KMS-11 (cell line): ENCODE measurements around the gene MED22.

Experiments used
- H2AFZ ChIP-seq: fragments of 200-600 bp; sonication (generic); 2 replicates; pipeline ENCODE4 v1.6.1; 2016; ENCODE audit warnings: antibody characterized with exemption, mixed run types, low read depth
- H3K27ac ChIP-seq: fragments of 200-600 bp; sonication (generic); 2 replicates; pipeline ENCODE4 v1.6.1; 2016; ENCODE audit warnings: mild to moderate bottlenecking, mixed run types
- H3K27me3 ChIP-seq: fragments of 200-600 bp; sonication (generic); 2 replicates; pipeline ENCODE4 v1.6.1; 2017; ENCODE audit warnings: mild to moderate bottlenecking, low read depth, mixed run types, moderate library complexity; ENCODE audit not compliant: insufficient read depth
- H3K36me3 ChIP-seq: fragments of 200-600 bp; sonication (generic); 2 replicates; pipeline ENCODE4 v1.6.1; 2017; ENCODE audit warnings: mild to moderate bottlenecking, mixed run types; ENCODE audit not compliant: insufficient read depth
- H3K4me1 ChIP-seq: fragments of 200-600 bp; sonication (generic); 2 replicates; pipeline ENCODE4 v1.6.1; 2016; ENCODE audit warnings: mild to moderate bottlenecking, low read depth, mixed run types; ENCODE audit not compliant: poor library complexity, severe bottlenecking
- H3K4me2 ChIP-seq: fragments of 200-600 bp; sonication (generic); 2 replicates; pipeline ENCODE4 v1.7.0; 2016; ENCODE audit warnings: mild to moderate bottlenecking, mixed run types
- H3K4me3 ChIP-seq: fragments of 200-600 bp; sonication (generic); IDR thresholded peaks from 2 replicates; pipeline ENCODE4 v1.6.1; 2017; ENCODE audit warnings: low read depth, low read length, mixed read lengths; ENCODE audit not compliant: insufficient read depth
- H3K79me2 ChIP-seq: fragments of 200-600 bp; sonication (generic); 2 replicates; pipeline ENCODE4 v1.6.1; 2016; ENCODE audit warnings: low read depth, mixed run types; ENCODE audit not compliant: insufficient read depth
- H3K9ac ChIP-seq: fragments of 200-600 bp; sonication (generic); 2 replicates; pipeline ENCODE4 v1.6.1; 2016; ENCODE audit warnings: mild to moderate bottlenecking, mixed run types
- H4K20me1 ChIP-seq: fragments of 200-600 bp; sonication (generic); 2 replicates; pipeline ENCODE4 v1.6.1; 2016; ENCODE audit warnings: mild to moderate bottlenecking, mixed run types; ENCODE audit not compliant: insufficient read depth
- TF ChIP-seq, protein P1 (sequence below): fragments of 200-600 bp; sonication (generic); conservative IDR thresholded peaks from 2 replicates; pipeline ENCODE4 v1.6.1; 2017; ENCODE audit warnings: low read depth, mild to moderate bottlenecking, antibody characterized with exemption, low read length, moderate library complexity, mixed read lengths

Gene MED22

DNA sequence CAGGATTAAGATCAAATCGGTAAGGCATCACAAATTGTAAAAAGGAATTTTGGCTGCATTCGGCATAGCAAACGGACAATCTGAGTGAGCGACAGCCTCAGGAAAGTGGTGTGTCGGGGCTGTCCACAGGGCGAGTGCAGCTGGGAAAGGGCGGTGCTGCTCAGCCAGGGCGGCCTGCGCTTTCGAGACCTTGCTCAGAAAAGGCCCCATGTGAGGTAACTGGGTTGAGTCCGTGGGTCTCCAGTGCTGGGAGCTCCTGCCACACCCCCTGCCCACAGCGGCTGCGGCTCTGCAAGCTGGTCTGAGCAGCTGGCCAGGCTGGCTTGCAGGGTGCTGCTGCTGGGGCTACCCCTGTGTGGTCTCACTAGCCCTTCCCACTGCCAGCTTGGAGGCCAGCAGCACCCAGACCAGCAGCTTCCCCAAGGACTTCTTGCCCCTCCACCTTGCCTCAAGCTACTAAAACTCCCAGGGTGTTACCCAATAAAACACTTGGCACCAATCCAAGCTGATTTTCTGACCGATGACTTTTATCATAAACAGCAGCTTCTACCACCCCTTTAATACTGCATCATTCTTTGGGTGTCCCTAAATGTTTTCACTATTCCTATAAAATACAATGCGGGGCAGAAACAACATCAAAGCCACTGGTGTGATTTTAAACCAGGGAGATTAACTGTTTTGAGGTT lies 14.6 kb upstream of the MED22 start:
- no peak overlapping the region for H3K27ac ChIP-seq
- no peak overlapping the region for H2AFZ ChIP-seq
- peaks cover 2% of the 10 kb centered on the region for H3K4me1 ChIP-seq
- no peak overlapping the region for H3K4me2 ChIP-seq
- no peaks in the 10 kb centered on the region for H3K27me3 ChIP-seq
- H3K9ac ChIP-seq, result no peak overlapping the region
- H3K79me2 ChIP-seq, result peaks cover 15% of the 10 kb centered on the region; the same call in 1 of the 2 replicates
- no peaks in the 10 kb centered on the region for H4K20me1 ChIP-seq
- no peak overlapping the region for H3K4me3 ChIP-seq
- TF ChIP-seq, protein P1, sequence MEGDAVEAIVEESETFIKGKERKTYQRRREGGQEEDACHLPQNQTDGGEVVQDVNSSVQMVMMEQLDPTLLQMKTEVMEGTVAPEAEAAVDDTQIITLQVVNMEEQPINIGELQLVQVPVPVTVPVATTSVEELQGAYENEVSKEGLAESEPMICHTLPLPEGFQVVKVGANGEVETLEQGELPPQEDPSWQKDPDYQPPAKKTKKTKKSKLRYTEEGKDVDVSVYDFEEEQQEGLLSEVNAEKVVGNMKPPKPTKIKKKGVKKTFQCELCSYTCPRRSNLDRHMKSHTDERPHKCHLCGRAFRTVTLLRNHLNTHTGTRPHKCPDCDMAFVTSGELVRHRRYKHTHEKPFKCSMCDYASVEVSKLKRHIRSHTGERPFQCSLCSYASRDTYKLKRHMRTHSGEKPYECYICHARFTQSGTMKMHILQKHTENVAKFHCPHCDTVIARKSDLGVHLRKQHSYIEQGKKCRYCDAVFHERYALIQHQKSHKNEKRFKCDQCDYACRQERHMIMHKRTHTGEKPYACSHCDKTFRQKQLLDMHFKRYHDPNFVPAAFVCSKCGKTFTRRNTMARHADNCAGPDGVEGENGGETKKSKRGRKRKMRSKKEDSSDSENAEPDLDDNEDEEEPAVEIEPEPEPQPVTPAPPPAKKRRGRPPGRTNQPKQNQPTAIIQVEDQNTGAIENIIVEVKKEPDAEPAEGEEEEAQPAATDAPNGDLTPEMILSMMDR, result no peak
- peaks cover 3% of the 10 kb centered on the region; the same call in 1 of the 2 replicates for H3K36me3 ChIP-seq

DNA sequence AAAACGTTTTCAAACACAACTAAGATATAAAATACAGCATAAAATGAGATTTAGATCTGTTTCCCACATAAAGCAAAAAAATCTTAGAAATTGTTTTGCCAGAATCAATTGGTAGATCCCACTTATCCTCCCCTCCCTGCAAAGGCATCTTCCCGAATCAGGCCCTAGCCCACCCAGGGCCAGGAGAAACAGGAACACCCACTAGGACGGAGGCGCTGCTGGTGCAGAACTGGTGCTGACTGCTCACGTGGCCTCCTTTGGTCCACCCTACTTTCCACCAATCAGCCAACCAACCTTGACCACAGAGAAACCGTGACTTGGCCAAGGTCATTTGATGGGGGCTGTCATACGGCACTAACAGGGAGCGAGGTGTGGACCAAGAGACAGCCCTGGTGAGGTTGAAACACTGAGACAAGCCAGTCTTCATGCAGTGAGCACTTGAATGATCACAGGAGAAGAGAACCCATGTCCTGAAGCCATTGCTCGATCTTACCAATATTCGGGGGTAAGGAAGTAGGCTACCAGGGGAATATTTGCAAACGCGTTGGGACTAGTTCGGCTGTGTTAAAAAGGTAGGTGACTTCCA lies 13.7 kb upstream of the MED22 start:
- Histone ChIP-seq H2AFZ (no peak overlapping the region), H4K20me1 (no peaks in the 10 kb centered on the region), H3K4me1 (peaks cover 7% of the 10 kb centered on the region), H3K9ac (no peak overlapping the region), H3K27ac (no peak overlapping the region), H3K79me2 (peaks cover 13% of the 10 kb centered on the region; the same call in 1 of the 2 replicates), H3K4me2 (no peak overlapping the region), H3K4me3 (no peak overlapping the region), H3K27me3 (no peaks in the 10 kb centered on the region), H3K36me3 (peaks cover 3% of the 10 kb centered on the region; the same call in 1 of the 2 replicates)
- TF ChIP-seq, protein P1, result no peak

DNA sequence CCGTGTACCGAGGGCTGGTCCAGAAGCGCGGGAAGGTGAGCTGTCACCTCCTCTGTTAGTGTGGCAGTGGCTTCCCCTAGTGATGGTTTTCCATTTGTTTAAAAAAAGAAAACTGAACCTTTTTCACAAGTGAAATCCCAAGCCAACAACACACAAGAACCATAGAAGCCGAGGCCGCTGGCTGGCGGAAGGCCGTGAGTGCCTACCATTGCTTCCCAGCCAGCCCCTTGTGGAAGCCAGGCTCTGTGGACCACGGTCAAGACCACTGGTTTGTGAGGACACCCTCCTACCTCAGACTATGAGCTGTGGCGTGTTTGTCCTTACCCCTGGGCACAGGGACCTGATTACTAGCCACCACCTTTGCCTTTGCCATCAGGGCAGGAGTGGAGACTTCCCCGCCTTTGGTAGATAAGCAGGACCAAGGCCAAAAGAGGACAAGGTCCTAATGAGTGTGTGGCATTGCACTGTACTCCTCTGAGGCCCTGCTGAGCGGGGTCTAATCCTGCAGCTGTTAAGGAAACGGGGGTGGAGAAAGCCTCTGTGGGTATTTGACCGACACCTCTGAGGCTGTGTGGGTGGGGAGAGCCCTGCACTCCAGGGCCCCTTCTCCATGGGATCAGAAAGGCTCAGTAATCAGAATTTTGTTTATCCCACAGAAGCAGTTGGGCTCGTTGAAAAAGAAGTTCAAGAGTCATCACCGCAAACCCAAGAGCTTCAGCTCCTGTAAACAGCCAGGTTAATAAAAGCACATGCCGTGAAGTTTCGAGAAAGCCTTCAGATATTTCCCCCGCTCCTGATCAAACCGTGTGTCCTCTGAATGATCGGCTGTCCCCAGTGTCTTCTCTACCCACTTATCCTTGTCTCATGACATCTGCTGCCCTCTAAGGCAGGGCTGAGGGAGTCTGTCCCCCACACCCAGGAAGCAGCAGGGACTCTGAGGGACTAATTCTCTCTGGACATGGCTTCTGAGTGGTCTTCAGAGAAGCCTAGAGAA lies 12.8 kb upstream of the MED22 start:
- TF ChIP-seq, protein P1, result no peak
- Histone ChIP-seq H3K27ac (no peak overlapping the region), H3K36me3 (peaks cover under 1% of the 10 kb centered on the region; the same call in 1 of the 2 replicates), H3K4me3 (no peak overlapping the region), H2AFZ (no peak overlapping the region), H3K4me2 (no peak overlapping the region), H3K27me3 (no peaks in the 10 kb centered on the region), H3K79me2 (peaks cover 9% of the 10 kb centered on the region; the same call in 1 of the 2 replicates), H3K4me1 (peaks cover 7% of the 10 kb centered on the region), H4K20me1 (no peaks in the 10 kb centered on the region), H3K9ac (no peak overlapping the region)

DNA sequence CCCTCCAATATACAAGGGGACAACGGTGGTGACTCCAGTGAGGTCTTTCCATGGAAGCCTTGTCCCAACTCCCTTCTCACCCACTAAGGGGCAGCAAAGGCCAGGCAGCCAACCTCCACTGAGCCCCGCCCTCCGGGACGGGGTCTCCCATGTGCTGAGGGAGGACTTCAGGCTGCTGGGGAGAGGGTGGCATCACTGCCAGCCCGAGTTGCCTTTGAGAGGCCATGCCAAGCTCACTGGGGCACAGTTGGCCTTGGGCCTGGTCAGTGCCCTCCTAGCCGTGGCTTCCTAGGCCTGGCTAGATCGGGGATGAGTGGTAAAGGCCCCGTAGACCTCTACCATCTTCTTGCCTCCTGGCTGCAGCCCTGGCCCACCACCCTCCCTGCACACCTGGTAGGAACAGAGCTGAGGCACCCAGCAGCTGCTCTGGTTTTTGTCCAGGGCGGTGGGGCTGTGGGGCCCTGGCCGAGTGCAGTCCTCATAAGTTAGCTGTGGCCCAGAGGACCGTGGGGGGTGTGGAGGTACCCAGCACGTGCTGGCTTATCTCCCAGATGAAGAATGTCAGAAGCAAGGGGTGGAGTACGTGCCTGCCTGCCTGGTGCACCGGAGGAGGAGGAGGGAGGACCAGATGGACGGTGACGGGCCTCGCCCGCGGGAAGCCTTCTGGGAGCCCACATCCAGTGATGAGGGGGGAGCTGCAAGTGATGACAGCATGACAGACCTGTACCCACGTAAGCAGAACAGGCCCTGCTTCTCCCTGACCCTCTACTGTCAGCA lies 11.7 kb upstream of the MED22 start:
- Histone ChIP-seq H4K20me1 (no peaks in the 10 kb centered on the region), H3K4me3 (no peak overlapping the region), H2AFZ (no peak overlapping the region), H3K79me2 (peaks cover 18% of the 10 kb centered on the region; the same call in 1 of the 2 replicates), H3K36me3 (no peaks in the 10 kb centered on the region; the same call in 1 of the 2 replicates), H3K4me2 (no peak overlapping the region), H3K4me1 (peaks cover 18% of the 10 kb centered on the region), H3K27ac (no peak overlapping the region), H3K27me3 (no peaks in the 10 kb centered on the region), H3K9ac (no peak overlapping the region)
- TF ChIP-seq, protein P1, result no peak
